Gastrocnemius medialis (tissue), 4 donors: ENCODE measurements around the gene CNGB1.

Experiments
- CTCF ChIP-seq, 5 experiments: fragments of 450-650 bp in 3 of 5; fragments of 200-600 bp in 2 of 5; sonication (generic) in 2 of 5; IDR thresholded peaks in 4 of 5; conservative IDR thresholded peaks in 1 of 5; 1 replicate in 4 of 5; 2 replicates in 1 of 5; pipeline ENCODE4 v1.5.1; 2016 to 2019; ENCODE audit warnings: antibody characterized with exemption in 5 of 5, mild to moderate bottlenecking in 3 of 5, moderate library complexity in 3 of 5
- POLR2A ChIP-seq, 2 donors: fragments of 450-650 bp; IDR thresholded peaks; one replicate each; pipeline ENCODE4 v1.6.1; 2017; ENCODE audit warnings: antibody characterized with exemption in 2 of 2, mild to moderate bottlenecking in 2 of 2, moderate library complexity in 2 of 2

DNA sequence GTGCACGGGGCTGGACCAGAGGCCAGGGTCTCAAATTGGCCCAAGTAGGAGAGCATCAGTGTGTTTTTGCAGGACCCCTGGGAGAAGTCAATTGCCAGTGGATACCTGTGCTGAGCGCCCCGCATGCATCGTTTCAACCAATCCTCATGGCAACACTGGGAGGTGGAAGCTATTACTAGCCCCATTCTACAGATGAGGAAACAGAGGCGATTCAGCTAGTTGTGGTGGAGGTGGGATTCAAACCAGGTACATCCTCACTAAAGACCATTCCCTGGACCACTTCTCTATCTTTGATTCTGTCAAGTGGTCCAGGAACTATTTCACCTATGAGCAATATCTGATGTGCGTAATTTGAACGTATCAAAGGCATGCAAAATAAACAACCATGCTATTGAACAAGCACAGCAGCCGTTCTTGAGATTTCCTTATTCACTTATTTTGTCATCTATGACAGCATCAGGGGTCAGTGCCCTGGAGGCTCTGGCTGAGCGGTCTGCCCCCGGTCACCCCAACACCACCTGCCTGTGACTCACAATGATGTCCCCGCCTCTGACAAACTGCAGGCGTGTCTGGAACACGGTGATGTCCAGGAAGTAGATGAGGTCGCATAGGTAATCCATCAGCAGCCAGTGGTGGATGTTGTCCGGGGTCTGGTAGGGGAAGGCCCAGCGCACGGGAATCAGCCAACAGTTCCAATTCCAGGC is 54.0 kb downstream of the CNGB1 start:
- TF ChIP-seq CTCF (IDR thresholded peaks at IDR 0.05 in 4 of 5, conservative IDR thresholded peaks at IDR 0.05 in 1 of 5) (no peak), POLR2A (IDR thresholded peaks at IDR 0.05) (no peak)
